PC-9 (cell line): Measurements from ENCODE around the gene ZNF562.
"Not testable (repeated sequence)": the region's sequence is repeated elsewhere in the genome, so short reads cannot be mapped to it uniquely, and the experiment has no call there.

Experiments
- CTCF ChIP-seq: fragments of 200-600 bp; sonication (generic); conservative IDR thresholded peaks from 2 replicates; pipeline ENCODE4 v1.6.1; 2017; ENCODE audit warnings: mixed run types, antibody characterized with exemption, mild to moderate bottlenecking, moderate library complexity
- EZH2 ChIP-seq: fragments of 200-600 bp; sonication (generic); IDR thresholded peaks from 2 replicates; pipeline ENCODE4 v1.8.0; 2017; ENCODE audit warnings: antibody characterized with exemption, low read depth

GRCh38 chr19:9651464-9651863 is 23.4 kb downstream of the ZNF562 start:
- not testable (repeated sequence) for TF ChIP-seq EZH2, CTCF
